ENCODE data around the gene RAB40B. TPM values are rescaled to one million over a fixed set of nuclear protein-coding genes. Genes with fewer than 3 reads are reported as not detected.
A peak's percentile ranks its signal among the peaks of the same experiment; 100 is the strongest.

Gene RAB40B
- total RNA-seq, 1 donor from 2014 or later = 5.5 TPM

DNA sequence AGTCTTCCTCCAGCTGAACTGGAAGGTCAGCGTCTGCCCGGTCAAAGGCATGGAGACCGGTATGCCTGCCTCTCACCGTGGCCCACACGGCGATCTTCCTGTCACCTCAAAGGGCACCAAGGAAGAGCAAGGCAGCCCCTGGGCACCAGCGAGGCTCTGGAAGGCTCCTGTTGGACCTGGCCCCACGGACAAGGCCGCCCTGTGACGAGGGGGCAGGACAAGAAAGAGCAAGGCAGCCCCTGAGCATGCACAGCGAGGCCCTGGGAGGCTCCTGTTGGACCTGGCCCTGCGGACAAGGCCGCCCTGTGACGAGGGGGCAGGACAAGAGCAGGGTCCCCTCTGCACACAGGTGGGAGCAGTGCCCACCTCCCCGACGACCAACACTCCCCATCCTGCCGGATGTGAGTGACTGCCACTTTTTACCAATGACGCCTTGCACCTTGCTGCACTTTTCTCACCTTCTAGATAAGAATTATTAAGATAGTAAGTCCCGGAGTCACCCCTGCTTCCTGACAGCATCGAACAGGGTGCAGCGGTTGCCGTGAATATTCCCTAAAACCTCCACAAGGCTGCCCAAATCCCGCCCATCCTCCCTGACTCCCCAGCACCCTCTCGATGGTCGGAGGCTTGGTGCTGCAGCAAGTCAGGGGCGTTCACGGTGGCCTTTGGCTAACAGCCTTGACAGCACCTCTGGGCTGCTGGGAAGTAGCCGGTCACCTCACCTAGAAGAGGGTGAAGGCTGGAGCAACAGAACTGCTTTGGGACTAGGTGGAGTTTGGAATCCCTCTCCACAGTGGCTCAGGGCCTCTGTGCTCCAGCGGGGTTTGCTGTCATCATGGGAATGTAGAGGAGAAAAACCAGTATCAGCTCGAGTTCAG, 44.6 kb downstream of the RAB40B start:
- DNase-seq (ENCODE audit: low spot score) = no peak

DNA sequence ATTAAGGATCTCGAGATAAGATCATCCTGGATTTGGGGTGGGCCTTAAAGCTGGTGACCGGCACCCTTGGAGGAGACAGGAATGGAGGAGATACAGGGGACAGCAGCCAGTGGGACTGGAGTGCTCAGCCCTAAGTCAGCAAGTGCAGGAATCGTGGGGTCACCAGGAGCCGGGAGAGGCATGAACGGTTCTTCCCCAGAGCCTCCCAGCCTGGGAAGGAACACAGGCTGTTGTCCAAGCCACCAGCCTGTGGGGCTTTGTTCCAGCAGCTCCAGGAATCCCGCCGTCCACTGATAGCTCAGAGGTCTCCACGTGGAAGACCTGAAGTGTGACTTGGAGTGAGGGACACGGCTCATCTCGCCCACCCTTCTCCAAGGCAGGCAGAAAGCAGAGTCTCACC, 47.8 kb downstream of the RAB40B start:
- DNase-seq (ENCODE audit: low spot score) = no peak

DNA sequence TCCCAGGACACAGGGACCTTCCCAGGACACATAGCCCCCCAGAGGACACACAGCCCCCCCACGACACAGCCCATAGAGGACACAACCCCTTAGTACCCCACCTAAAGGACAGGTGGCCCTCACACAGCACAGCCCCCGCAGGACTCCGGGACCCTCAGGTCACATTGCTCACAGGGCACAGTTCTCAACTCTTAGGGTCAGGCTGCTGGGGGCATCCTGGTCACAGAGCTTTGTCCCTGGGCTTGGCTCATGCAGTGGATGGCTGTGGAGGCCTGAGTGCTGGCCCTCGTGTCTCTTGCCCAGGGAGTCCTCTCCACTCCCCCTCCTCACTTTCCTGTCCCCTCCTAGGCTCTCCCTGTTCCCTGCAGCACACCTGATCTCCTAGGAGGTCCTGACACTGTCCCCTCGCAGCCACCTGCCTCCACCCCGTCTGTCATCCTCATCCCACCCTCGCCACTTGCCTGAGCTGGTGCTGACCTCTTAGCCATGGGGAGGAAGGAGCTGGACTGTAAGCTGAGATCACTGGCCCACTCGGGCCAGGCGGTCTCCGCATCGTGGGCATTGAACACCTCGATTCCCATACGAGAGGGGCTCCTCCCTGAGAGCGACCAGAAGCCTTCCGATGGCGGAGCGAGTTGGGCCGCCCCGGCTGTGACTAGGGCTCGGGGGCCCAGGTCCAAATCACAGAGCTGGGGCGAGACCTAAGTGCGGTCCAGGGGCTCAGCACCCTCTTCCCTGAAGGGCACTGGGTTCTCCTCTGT, 48.8 kb downstream of the RAB40B start:
- no peak for DNase-seq (ENCODE audit: low spot score)

GRCh38 chr17:82648742-82649331, 49.7 kb downstream of the RAB40B start:
- no peak for DNase-seq (ENCODE audit: low spot score)

DNA sequence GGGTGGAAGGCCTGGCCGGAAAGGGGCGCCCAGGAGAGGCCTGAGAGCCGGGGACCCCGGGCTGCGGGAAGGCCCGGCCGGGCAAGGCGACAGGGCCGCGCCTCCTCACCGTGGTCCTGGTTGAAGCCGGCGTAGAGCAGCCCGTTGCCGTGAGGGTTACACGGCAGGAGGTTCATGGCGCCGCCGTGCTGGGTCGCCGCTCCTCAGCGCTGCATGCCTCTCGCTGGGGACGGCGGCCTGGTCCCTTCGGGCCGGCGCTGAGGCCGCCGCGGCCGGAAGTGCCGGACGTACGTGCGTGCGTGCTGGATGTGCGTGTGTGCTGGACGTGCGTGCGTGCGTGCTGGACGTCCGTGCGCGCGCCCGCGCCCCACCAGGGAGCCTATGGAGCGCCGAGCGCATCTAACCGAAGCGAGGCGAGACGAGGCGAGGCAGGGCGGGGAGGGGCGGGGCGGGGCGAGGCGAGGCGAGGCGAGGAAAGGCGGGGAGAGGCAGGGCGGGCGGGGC, 50.3 kb downstream of the RAB40B start, which contains the start of gene WDR45B:
WDR45B (minus strand) TSS at position 280 of the 504 bp plus-strand sequence; CDS start at position 176, 104 bp downstream.
- DNase-seq (ENCODE audit: low spot score) = peak; percentile 97

DNA sequence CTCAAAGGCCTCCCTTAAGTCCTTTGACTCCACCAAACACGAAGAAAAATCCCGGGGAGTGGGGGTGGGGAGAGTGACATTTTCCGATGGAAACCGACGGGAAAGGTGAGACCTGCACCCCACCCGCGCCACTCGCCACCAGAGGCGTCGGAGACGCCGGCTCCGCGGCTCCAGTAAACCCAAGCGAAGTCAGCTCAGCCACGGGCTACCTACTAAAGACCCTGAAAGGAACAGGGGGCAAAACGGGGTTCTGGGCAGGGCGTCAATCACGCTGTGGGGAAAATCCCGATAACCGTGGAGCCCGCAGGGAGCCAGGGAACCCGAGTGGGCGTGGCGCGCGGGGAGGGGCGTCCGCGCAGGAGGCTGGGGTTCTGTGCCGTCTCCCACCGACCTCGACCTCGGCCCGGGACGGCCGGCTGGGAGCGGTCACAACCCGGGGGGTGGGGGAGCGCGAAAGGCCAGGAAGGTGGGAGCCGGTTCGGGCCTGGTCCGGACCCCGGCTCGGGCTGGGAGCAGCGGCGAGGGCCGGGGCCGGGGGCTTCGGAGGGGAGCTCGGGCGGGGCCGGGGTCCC, 50.8 kb downstream of the RAB40B start:
- no peak for DNase-seq (ENCODE audit: low spot score)

DNA sequence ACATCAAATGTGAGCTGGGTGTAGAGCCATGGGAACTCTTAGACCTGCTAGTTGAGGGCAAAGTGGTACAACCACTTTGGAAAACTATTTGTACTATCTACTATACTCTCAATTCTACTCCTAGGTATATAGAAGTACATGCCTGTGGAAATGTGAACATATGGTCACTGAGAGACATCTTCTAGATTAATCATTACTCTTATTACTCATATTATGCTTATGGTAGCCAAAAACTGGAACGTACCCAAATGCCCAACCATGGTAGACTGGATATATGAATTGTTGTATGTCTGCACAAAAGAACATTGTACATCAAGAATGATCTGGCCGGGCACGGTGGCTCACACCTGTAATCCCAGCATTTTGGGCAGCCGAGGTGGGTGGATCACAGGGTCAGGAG, 53.0 kb downstream of the RAB40B start:
- no peak for DNase-seq (ENCODE audit: low spot score)

DNA sequence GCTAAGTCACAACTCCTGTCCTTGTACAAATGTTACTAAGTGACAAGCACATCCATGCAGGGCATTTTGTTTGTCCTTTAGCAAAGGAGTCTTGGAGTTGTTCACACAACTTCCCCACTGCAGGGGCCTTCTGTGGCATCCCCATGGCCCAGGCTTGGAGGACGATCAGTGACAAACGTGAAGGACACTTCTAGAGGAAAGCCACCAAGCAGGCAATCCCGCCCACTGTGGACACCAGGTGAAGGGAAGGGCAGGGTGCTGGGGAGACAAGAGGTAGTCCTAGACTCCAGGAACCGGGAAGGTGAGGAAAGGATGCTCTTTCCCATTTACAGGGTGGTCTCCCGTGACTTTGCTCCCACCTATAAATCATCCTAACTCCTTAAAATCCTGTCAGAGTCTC, 54.4 kb downstream of the RAB40B start:
- no peak for DNase-seq (ENCODE audit: low spot score)

GRCh38 chr17:82642022-82642421, 56.5 kb downstream of the RAB40B start:
- DNase-seq (ENCODE audit: low spot score) = no peak

DNA sequence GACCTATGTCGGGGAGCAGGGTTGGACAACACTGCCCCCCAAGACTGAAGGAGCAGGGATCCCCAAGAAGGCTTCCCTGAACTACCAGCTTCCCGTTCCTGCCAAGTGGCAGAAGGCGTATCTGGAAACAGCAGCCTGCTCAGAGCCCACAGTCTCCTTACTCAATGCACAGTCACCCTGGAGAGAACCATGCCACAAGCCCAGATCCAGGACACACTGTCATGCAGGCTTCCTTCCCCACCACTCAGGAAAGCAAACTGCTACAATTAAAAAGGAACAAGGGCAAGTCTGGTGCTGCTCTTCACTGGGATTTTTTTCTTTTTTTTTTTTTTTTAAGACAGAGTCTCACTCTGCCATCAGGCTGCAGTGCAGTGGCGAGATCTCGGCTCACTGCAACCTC, 58.5 kb downstream of the RAB40B start:
- DNase-seq (ENCODE audit: low spot score) = no peak

GRCh38 chr17:82639628-82640027, 58.9 kb downstream of the RAB40B start:
- DNase-seq (ENCODE audit: low spot score) = no peak

- no peak for DNase-seq (ENCODE audit: low spot score)
Observed at GRCh38 chr17:82638183-82638773, 60.2 kb downstream of the RAB40B start.

GRCh38 chr17:82636626-82637598, 61.6 kb downstream of the RAB40B start:
- DNase-seq (ENCODE audit: low spot score) = no peak

DNA sequence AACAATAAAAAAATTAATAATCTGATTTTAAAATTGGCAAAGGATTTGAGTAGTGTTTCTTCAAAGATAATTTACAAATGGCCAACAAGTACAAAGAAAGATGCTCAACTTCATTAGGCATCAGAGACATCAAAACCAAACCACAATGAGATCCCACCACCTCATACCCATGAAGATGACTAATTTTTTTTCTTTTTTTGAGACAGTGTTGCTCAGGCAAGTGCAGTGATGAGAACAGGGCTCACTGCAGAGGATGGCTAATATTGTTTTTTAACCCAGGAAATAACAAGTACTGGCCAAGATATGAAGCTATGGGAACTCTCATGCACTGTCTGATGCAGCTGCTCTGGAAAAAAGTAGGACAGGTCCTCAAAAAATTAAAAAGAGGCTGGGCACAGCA, 65.2 kb downstream of the RAB40B start:
- no peak for DNase-seq (ENCODE audit: low spot score)

DNA sequence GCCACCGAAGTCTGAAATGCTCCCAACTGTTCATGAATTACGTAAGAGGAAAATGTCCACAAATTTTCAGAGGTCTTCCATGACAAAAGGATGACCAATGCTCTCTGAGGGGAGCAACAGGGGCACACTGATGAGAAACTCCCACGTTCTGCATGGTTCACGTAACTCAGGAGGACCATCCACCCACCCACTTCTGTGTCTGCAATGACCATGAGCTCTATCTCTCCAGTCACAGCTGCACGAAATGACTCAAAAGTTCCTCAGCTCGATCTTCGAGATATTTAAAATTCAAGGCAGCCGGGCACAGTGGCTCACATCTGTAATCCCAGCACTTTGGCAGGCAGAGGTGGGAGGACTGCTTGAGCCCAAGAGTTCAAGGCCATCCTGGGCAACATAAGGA, 66.0 kb downstream of the RAB40B start:
- no peak for DNase-seq (ENCODE audit: low spot score)

DNA sequence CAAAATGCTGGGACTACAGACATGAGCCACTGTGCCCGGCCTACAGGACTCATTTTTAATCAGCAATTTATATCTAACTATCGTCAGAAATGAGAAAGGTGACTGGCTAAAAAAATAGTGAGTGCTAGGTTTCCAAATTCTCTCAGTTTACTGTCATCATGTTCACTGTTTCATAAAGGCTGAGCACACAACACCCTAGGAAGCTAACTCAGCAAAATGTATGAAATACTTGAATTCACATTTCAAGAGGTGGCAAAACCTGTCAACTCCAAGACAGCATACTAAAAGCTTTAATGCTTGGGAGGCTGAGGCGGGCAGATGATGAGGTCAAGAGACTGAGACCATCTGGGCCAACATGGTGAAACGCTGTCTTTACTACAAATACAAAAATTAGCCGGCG, 67.0 kb downstream of the RAB40B start:
- no peak for DNase-seq (ENCODE audit: low spot score)

- no peak for DNase-seq (ENCODE audit: low spot score)
Observed at GRCh38 chr17:82630212-82630611, 68.3 kb downstream of the RAB40B start.

DNA sequence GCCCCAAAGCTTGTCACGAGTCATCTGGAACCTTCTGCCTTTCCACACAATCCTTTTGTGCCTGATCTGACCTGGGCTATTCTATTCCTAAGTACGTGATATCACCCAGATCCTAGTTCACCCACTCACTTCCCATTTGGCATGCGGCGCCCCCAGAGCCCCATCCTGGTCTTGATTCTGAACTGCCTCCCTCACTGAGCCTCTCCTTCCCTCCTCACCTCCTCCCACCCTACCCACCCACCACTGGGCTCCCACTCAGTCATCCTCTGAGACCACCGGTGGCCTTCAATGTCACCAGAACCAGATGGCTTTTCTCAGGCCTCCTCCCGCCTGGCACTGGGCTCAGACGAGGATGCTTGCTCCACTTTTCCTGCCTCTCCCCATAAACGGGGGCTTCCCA, 68.8 kb downstream of the RAB40B start:
- no peak for DNase-seq (ENCODE audit: low spot score)

- DNase-seq (ENCODE audit: low spot score) = no peak
Observed at GRCh38 chr17:82627405-82627804, 71.1 kb downstream of the RAB40B start.

DNA sequence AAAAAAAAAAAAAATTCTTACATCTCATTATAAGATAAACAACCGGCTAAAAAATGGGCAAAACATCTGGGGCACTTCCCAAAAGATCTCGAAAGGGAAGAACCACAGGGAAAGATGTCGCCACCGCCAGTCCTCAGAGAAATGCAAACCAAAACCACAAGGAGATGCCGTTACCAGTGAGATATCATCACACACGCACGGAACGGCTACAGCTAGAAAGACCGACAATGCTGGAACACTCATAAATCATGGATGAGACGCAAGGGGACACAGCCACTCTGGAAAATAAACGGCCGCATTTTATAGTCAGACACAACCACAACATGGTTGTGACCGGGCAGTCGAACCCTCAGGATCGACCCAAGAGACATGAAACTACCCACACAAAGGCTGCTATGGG, 74.8 kb downstream of the RAB40B start:
- no peak for DNase-seq (ENCODE audit: low spot score)

All from mesenteric fat pad (tissue), 1 donor.